OCI-LY3 (cell line): ENCODE data around the gene NLGN1.

Source experiments
- H2AFZ ChIP-seq: fragments of 200-600, 300-600 bp; shearing (Covaris generic); 2 replicates; pipeline ENCODE4 v1.6.0; 2014; ENCODE audit warnings: antibody characterized with exemption, low read depth, low read length
- H3K27ac ChIP-seq: fragments of 200-600, 300-600 bp; sonication (generic); 2 replicates; pipeline ENCODE4 v1.5.1; 2014; ENCODE audit warnings: mild to moderate bottlenecking, low read length, moderate library complexity, mixed read lengths
- H3K27me3 ChIP-seq: fragments of 200-600, 300-600 bp; sonication (generic); 2 replicates; pipeline ENCODE4 v1.6.1; 2014; ENCODE audit warnings: low read depth, low read length, mixed read lengths
- H3K36me3 ChIP-seq: fragments of 200-600, 300-600 bp; sonication (generic); replicated peaks from 2 replicates; pipeline ENCODE3; 2014; ENCODE audit warnings: low read depth, low read length, mixed read lengths
- H3K4me1 ChIP-seq: fragments of 300-600, 200-600 bp; sonication (generic); 2 replicates; pipeline ENCODE4 v1.6.1; 2014; ENCODE audit warnings: low read length, mixed read lengths
- H3K4me2 ChIP-seq: fragments of 200-600, 300-600 bp; sonication (generic); 2 replicates; pipeline ENCODE4 v1.6.1; 2014; ENCODE audit warnings: low read length, mixed read lengths
- H3K4me3 ChIP-seq: fragments of 300-600, 200-600 bp; sonication (generic); 2 replicates; pipeline ENCODE4 v1.5.1; 2014; ENCODE audit warnings: antibody characterized with exemption, mild to moderate bottlenecking, low read length, moderate library complexity
- H3K79me2 ChIP-seq: fragments of 300-600, 200-600 bp; shearing (Covaris generic); 2 replicates; pipeline ENCODE4 v1.6.1; 2014; ENCODE audit warnings: mild to moderate bottlenecking, low read length, mixed read lengths
- H3K9ac ChIP-seq: fragments of 300-600, 200-600 bp; shearing (Covaris generic); 2 replicates; pipeline ENCODE4 v1.6.0; 2014; ENCODE audit warnings: mild to moderate bottlenecking, low read length, moderate library complexity
- H3K9me3 ChIP-seq: fragments of 200-600, 300-600 bp; shearing (Covaris generic); 2 replicates; pipeline ENCODE4 v1.6.1; 2014; ENCODE audit warnings: low read length, mixed read lengths; ENCODE audit not compliant: insufficient read depth
- H4K20me1 ChIP-seq: fragments of 200-600, 300-600 bp; sonication (generic); 2 replicates; pipeline ENCODE4 v1.6.1; 2016; ENCODE audit warnings: low read length, mixed read lengths; ENCODE audit not compliant: insufficient read depth
- CTCF ChIP-seq: fragments of 200-600, 300-600 bp; sonication (generic); IDR thresholded peaks from 2 replicates; pipeline ENCODE4 v1.5.1; 2014; ENCODE audit warnings: antibody characterized with exemption, low read length, low read depth
- EZH2phosphoT487 ChIP-seq: fragments of 200-600 bp; shearing (Covaris generic); IDR thresholded peaks from 2 replicates; pipeline ENCODE4 v1.6.1; 2018; ENCODE audit warnings: antibody characterized with exemption, mixed run types, low read depth

The NLGN1 gene

GRCh38 chr3:173839859-173840258 is 442.3 kb downstream of the NLGN1 start:
- H3K79me2 ChIP-seq = no peaks in the 10 kb centered on the region
- no peaks in the 10 kb centered on the region for H3K27me3 ChIP-seq
- TF ChIP-seq CTCF (no peak), EZH2phosphoT487 (no peak)
- H3K9me3 ChIP-seq = no peaks in the 10 kb centered on the region
- H3K27ac ChIP-seq = no peak overlapping the region
- H3K4me2 ChIP-seq = no peak overlapping the region
- no peaks in the 10 kb centered on the region for H3K4me1 ChIP-seq
- H3K9ac ChIP-seq = no peak overlapping the region
- no peaks in the 10 kb centered on the region for H4K20me1 ChIP-seq
- no peaks in the 10 kb centered on the region for H3K36me3 ChIP-seq
- H2AFZ ChIP-seq = no peak overlapping the region
- no peak overlapping the region for H3K4me3 ChIP-seq

GRCh38 chr3:173841334-173841733 is 443.8 kb downstream of the NLGN1 start:
- no peaks in the 10 kb centered on the region for H4K20me1 ChIP-seq
- H3K27ac ChIP-seq = no peak overlapping the region
- no peaks in the 10 kb centered on the region for H3K36me3 ChIP-seq
- no peak overlapping the region for H2AFZ ChIP-seq
- no peaks in the 10 kb centered on the region for H3K9me3 ChIP-seq
- H3K4me1 ChIP-seq = no peaks in the 10 kb centered on the region
- no peaks in the 10 kb centered on the region for H3K79me2 ChIP-seq
- TF ChIP-seq CTCF (no peak), EZH2phosphoT487 (no peak)
- no peak overlapping the region for H3K4me2 ChIP-seq
- H3K4me3 ChIP-seq = no peak overlapping the region
- H3K27me3 ChIP-seq = no peaks in the 10 kb centered on the region
- no peak overlapping the region for H3K9ac ChIP-seq

- Histone ChIP-seq H3K9me3 (no peaks in the 10 kb centered on the region), H3K9ac (no peak overlapping the region), H3K36me3 (no peaks in the 10 kb centered on the region), H3K4me2 (no peak overlapping the region), H4K20me1 (no peaks in the 10 kb centered on the region), H3K27ac (no peak overlapping the region), H2AFZ (no peak overlapping the region), H3K4me1 (no peaks in the 10 kb centered on the region), H3K79me2 (no peaks in the 10 kb centered on the region), H3K27me3 (no peaks in the 10 kb centered on the region), H3K4me3 (no peak overlapping the region)
- TF ChIP-seq EZH2phosphoT487 = no peak
- TF ChIP-seq CTCF = no peak
These were observed 445.5 kb downstream of the NLGN1 start for GRCh38 chr3:173843060-173843459.

GRCh38 chr3:173846584-173846983 is 449.0 kb downstream of the NLGN1 start:
- Histone ChIP-seq H2AFZ (no peak overlapping the region), H3K9ac (no peak overlapping the region), H3K4me3 (no peak overlapping the region), H3K4me1 (no peaks in the 10 kb centered on the region), H3K79me2 (no peaks in the 10 kb centered on the region), H3K36me3 (no peaks in the 10 kb centered on the region), H3K9me3 (no peaks in the 10 kb centered on the region), H3K4me2 (no peak overlapping the region), H4K20me1 (no peaks in the 10 kb centered on the region), H3K27ac (no peak overlapping the region), H3K27me3 (no peaks in the 10 kb centered on the region)
- TF ChIP-seq CTCF = no peak
- TF ChIP-seq EZH2phosphoT487 = no peak
